OCI-LY3 (cell line): ENCODE data around the gene XRN1.

ENCODE experiments used
- EZH2phosphoT487 ChIP-seq: fragments of 200-600 bp; shearing (Covaris generic); IDR thresholded peaks from 2 replicates; pipeline ENCODE4 v1.6.1; 2018; ENCODE audit warnings: antibody characterized with exemption, mixed run types, low read depth
- TF ChIP-seq, protein P1 (sequence below): fragments of 200-600, 300-600 bp; sonication (generic); IDR thresholded peaks from 2 replicates; pipeline ENCODE4 v1.5.1; 2014; ENCODE audit warnings: antibody characterized with exemption, low read length, low read depth

DNA sequence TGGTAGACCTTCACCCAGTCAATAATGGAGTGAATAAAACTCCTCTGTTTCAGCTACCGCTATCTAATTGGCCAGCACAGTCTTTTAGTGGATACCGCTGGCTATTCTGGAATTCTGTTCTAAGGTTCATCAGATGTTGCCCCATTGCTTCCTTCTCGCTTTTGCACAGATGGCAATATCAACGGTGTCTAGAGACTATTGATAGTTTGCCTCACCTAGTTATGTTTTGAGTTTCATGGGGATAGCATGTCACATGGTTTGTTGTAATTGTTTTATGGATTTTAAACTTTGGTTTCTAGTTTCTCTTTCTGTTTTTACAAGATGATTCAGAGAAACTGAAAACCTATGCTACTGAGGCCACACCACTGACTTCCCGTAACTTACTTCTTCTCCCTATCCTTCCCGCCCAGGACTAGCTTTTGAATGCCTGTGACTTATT lies 2.0 kb downstream of the XRN1 start:
- TF ChIP-seq, protein P1, sequence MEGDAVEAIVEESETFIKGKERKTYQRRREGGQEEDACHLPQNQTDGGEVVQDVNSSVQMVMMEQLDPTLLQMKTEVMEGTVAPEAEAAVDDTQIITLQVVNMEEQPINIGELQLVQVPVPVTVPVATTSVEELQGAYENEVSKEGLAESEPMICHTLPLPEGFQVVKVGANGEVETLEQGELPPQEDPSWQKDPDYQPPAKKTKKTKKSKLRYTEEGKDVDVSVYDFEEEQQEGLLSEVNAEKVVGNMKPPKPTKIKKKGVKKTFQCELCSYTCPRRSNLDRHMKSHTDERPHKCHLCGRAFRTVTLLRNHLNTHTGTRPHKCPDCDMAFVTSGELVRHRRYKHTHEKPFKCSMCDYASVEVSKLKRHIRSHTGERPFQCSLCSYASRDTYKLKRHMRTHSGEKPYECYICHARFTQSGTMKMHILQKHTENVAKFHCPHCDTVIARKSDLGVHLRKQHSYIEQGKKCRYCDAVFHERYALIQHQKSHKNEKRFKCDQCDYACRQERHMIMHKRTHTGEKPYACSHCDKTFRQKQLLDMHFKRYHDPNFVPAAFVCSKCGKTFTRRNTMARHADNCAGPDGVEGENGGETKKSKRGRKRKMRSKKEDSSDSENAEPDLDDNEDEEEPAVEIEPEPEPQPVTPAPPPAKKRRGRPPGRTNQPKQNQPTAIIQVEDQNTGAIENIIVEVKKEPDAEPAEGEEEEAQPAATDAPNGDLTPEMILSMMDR, result no peak
- no peak for TF ChIP-seq EZH2phosphoT487
